HG03064 (cell line): ENCODE data around the gene GRIK4.
A peak's percentile ranks its signal among the peaks of the same experiment; 100 is the strongest.
"Not testable (repeated sequence)": the region's sequence is repeated elsewhere in the genome, so short reads cannot be mapped to it uniquely, and the experiment has no call there.

Experiments
- ATAC-seq: cut with Tn5 transposase; IDR thresholded peaks from one replicate; pipeline ENCODE4 v1.9.1; 2021; ENCODE audit warnings: low read depth; ENCODE audit not compliant: unreplicated experiment

GRIK4 gene

GRCh38 chr11:121008551-121008950 is 497.0 kb downstream of the GRIK4 start:
- no peak for ATAC-seq

- no peak for ATAC-seq
Observed at GRCh38 chr11:121012091-121012490, 500.5 kb downstream of the GRIK4 start.

- no peak for ATAC-seq
Observed at GRCh38 chr11:121018746-121019145, 507.2 kb downstream of the GRIK4 start.

GRCh38 chr11:121021718-121022117 is 510.2 kb downstream of the GRIK4 start:
- ATAC-seq = not testable (repeated sequence)

- ATAC-seq = peak; percentile 91
Observed at GRCh38 chr11:121023848-121024751, 512.6 kb downstream of the GRIK4 start, which contains the start of gene TBCEL. TBCEL (plus strand) TSS chr11:121024102; CDS start chr11:121045691, 21,589 bp downstream.

GRCh38 chr11:121024989-121025388 is 513.4 kb downstream of the GRIK4 start:
- ATAC-seq = no peak

GRCh38 chr11:121029153-121029552 is 517.6 kb downstream of the GRIK4 start:
- ATAC-seq = no peak

- ATAC-seq = no peak
Observed at GRCh38 chr11:121029813-121030445, 518.4 kb downstream of the GRIK4 start.

- no peak for ATAC-seq
Observed at GRCh38 chr11:121031167-121031566, 519.6 kb downstream of the GRIK4 start.

GRCh38 chr11:121031648-121032047 is 520.1 kb downstream of the GRIK4 start:
- not testable (repeated sequence) for ATAC-seq

- ATAC-seq = no peak
Observed at GRCh38 chr11:121032546-121032945, 521.0 kb downstream of the GRIK4 start.

- ATAC-seq = no peak
Observed at GRCh38 chr11:121033635-121034034, 522.1 kb downstream of the GRIK4 start.

- no peak for ATAC-seq
Observed at GRCh38 chr11:121035169-121035755, 523.7 kb downstream of the GRIK4 start.

- no peak for ATAC-seq
Observed at GRCh38 chr11:121035780-121036179, 524.2 kb downstream of the GRIK4 start.

- no peak for ATAC-seq
Observed at GRCh38 chr11:121037016-121037415, 525.5 kb downstream of the GRIK4 start.
